ENCODE measurements around the gene KRT80.

The KRT80 gene

DNA sequence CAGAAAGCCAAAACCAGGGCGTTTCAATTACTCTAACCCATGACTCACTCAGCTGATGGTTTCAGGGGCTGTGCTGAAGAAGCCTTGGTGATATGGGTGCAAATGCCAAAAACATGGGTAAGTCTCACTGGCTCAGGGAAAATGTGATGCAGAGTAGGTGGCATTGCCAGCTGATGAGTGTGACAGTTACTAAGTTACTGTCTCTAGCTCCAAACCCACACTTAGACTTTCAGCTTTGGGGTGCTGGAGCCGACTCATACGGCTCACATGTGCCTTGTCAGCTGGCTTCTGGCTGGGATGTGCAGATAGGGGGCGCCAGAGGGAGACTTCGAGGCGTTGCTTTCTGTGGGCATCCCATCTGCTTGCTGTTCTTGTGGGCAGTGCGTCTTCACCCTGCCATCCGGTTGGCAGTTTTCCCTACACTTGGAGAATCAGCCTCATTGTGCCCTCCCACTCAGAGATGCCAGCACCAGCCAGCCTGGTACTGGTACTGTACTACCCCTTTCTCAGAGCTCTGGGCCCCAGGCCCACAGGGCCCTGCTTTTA lies 30.2 kb upstream of the KRT80 start:
- TF ChIP-seq CTCF (IDR thresholded peaks at IDR 0.05), result no peak
- Histone ChIP-seq H3K4me3 (no peak overlapping the region), H3K27ac (peak overlapping the region; percentile 27 to 82)
- no peak for DNase-seq (ENCODE audit: low spot score)

GRCh38 chr12:52221070-52221781 lies 29.4 kb upstream of the KRT80 start:
- TF ChIP-seq CTCF (IDR thresholded peaks at IDR 0.05), result no peak
- peak overlapping the region; percentile 27 to 82 for H3K27ac ChIP-seq
- H3K4me3 ChIP-seq, result no peak overlapping the region
- no peak for DNase-seq (ENCODE audit: low spot score)

DNA sequence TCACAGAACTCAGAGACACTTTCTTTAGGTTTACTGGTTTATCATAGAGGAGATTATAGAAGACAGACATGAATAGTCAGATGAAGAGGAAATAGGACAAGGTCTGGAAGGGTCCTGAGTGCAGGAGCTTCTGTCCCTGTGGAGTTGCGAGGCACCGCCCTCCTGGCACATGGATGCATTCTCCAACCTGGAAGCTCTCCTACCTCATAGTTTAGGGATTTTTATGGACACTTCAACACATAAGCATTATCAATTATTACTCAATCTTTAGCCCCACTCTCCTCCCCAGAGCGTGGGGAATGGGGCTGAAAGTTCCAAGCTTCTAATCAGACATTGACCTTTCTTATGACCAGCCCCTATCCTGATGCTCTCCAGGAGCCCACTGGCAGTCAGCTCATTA lies 28.7 kb upstream of the KRT80 start:
- Histone ChIP-seq H3K27ac (no peak overlapping the region), H3K4me3 (no peak overlapping the region)
- no peak for TF ChIP-seq CTCF (IDR thresholded peaks at IDR 0.05)
- no peak for DNase-seq (ENCODE audit: low spot score)

- peak overlapping the region in 1 of 2 donors; percentile 22 for H3K27ac ChIP-seq
- no peak overlapping the region for H3K4me3 ChIP-seq
- no peak for TF ChIP-seq CTCF (IDR thresholded peaks at IDR 0.05)
- no peak for DNase-seq (ENCODE audit: low spot score)
Observed at GRCh38 chr12:52218001-52218400, 26.2 kb upstream of the KRT80 start.

DNA sequence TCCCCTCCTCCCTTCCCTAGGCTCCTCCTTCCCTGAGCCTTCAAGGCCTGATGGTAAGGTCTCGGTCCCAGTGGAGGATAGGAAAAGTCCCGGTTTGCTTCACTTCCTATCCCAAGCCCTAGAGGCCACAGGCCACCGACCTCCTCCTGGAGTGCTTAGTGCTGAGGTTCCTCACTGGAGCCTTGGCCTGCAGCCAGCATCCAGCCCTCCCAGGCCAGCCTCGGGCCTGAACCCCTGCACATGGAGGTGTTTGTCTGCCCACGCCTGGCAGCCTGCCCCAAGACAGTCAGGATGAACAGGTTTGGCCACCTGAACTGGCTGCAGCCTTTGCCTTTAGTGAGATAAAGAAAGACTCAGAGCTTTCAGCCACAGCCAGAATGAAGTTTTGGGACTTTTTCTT lies 25.4 kb upstream of the KRT80 start:
- Histone ChIP-seq H3K4me3 (no peak overlapping the region), H3K27ac (peak overlapping the region in 1 of 2 donors; percentile 45)
- no peak for TF ChIP-seq CTCF (IDR thresholded peaks at IDR 0.05)
- DNase-seq (ENCODE audit: low spot score), result no peak

GRCh38 chr12:52216807-52217206 lies 25.0 kb upstream of the KRT80 start:
- H3K27ac ChIP-seq, result peak overlapping the region in 1 of 2 donors; percentile 45
- H3K4me3 ChIP-seq, result no peak overlapping the region
- no peak for DNase-seq (ENCODE audit: low spot score)
- TF ChIP-seq CTCF (IDR thresholded peaks at IDR 0.05), result no peak

DNA sequence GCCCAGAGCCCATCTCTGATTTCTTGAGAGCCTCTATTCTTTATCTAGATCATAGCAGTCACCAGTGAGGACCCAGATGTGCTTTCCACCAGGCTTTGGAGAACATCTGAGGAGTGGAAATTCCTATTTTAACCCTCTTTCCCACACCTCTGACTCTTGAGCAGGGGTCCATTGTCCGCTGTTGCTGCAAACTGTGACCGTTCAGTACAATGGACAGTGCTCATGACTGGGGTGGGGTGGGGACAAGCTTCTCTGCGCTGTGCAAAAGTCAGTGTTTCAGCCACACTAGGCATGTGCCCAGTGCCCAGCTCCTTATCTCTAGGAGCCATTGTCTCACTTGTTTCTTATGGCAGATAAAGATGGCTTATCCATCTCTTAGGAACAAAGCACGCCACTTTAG lies 24.3 kb upstream of the KRT80 start:
- no peak for DNase-seq (ENCODE audit: low spot score)
- H3K4me3 ChIP-seq, result no peak overlapping the region
- TF ChIP-seq CTCF (IDR thresholded peaks at IDR 0.05), result no peak
- H3K27ac ChIP-seq, result peak overlapping the region in 1 of 2 donors; percentile 3

Data from coronary artery (tissue), 2 donors.